Measurements from ENCODE around the gene NHS. TPM values are rescaled to one million over a fixed set of nuclear protein-coding genes. Genes with fewer than 3 reads are reported as not detected.

NHS gene
- total RNA-seq, 2 donors from 2014 or later, result 6.0 to 7.3 TPM

DNA sequence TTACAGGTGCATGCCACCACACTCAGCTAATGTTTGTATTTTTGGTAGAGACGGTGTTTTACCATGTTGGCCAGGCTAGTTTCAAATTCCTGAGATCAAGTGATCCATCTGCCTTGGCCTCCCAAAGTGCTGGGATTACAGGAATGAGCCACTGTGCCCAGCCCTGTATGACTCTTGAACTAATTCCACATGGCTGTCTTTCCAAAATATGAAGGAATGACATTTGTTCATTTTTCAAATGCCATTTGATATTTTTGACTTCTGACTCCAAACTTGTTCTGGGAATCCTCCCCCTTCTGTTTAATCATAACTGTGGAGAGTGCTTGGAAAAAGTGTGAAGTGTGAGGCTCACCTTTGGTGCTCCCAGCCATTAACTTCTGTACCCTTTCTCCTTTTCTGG lies 119.2 kb downstream of the NHS start:
- DNase-seq, result no peak
- no peak overlapping the region for H3K27ac ChIP-seq (ENCODE audit: low read depth, low read length)
- no peak overlapping the region for H3K4me3 ChIP-seq (ENCODE audit: low read length)
- no peaks in the 10 kb centered on the region for H3K27me3 ChIP-seq (ENCODE audit: control insufficient read depth, insufficient read depth, low read length, poor library complexity, severe bottlenecking)
- H3K4me3 Mint-ChIP-seq, result no peak overlapping the region
- peaks cover 3% of the 10 kb centered on the region for H3K9me3 Mint-ChIP-seq
- H3K27me3 Mint-ChIP-seq (ENCODE audit: insufficient read depth), result peaks cover 2% of the 10 kb centered on the region
- H3K4me1 ChIP-seq (ENCODE audit: control insufficient read depth, insufficient read depth, low read length), result no peaks in the 10 kb centered on the region
- no peak overlapping the region for H3K27ac Mint-ChIP-seq
- H3K36me3 Mint-ChIP-seq (ENCODE audit: low read depth), result no peaks in the 10 kb centered on the region
- TF ChIP-seq, protein P1, sequence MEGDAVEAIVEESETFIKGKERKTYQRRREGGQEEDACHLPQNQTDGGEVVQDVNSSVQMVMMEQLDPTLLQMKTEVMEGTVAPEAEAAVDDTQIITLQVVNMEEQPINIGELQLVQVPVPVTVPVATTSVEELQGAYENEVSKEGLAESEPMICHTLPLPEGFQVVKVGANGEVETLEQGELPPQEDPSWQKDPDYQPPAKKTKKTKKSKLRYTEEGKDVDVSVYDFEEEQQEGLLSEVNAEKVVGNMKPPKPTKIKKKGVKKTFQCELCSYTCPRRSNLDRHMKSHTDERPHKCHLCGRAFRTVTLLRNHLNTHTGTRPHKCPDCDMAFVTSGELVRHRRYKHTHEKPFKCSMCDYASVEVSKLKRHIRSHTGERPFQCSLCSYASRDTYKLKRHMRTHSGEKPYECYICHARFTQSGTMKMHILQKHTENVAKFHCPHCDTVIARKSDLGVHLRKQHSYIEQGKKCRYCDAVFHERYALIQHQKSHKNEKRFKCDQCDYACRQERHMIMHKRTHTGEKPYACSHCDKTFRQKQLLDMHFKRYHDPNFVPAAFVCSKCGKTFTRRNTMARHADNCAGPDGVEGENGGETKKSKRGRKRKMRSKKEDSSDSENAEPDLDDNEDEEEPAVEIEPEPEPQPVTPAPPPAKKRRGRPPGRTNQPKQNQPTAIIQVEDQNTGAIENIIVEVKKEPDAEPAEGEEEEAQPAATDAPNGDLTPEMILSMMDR (conservative IDR thresholded peaks at IDR 0.05), result no peak
- peaks cover 22% of the 10 kb centered on the region for H3K4me1 Mint-ChIP-seq
- no peak overlapping the region for H3K9ac ChIP-seq (ENCODE audit: extremely low read depth, low read length, poor library complexity, severe bottlenecking)
- H3K9me3 ChIP-seq (ENCODE audit: control insufficient read depth, low read length), result no peaks in the 10 kb centered on the region
- 100% methylated on average over 1 of the region's 1 CpG for whole genome bisulfite sequencing, 2 experiments (ENCODE audit: insufficient coverage in 1 of 2, insufficient read length in 1 of 2)
- H3K36me3 ChIP-seq (ENCODE audit: control insufficient read depth, insufficient read depth, low read length), result no peaks in the 10 kb centered on the region

- TF ChIP-seq, protein P1 (conservative IDR thresholded peaks at IDR 0.05), result no peak
- Histone ChIP-seq H3K9me3 (ENCODE audit: control insufficient read depth, low read length) (no peaks in the 10 kb centered on the region), H3K4me3 (ENCODE audit: low read length) (no peak overlapping the region), H3K36me3 (ENCODE audit: control insufficient read depth, insufficient read depth, low read length) (no peaks in the 10 kb centered on the region), H3K4me1 (ENCODE audit: control insufficient read depth, insufficient read depth, low read length) (no peaks in the 10 kb centered on the region), H3K9ac (ENCODE audit: extremely low read depth, low read length, poor library complexity, severe bottlenecking) (no peak overlapping the region), H3K27ac (ENCODE audit: low read depth, low read length) (no peak overlapping the region), H3K27me3 (ENCODE audit: control insufficient read depth, insufficient read depth, low read length, poor library complexity, severe bottlenecking) (no peaks in the 10 kb centered on the region)
- WGBS, 2 experiments (ENCODE audit: insufficient coverage in 1 of 2, insufficient read length in 1 of 2), result 90% methylated on average over 2 of the region's 2 CpGs; no CpG with 5 or more reads in 1 of the 2 experiments
- Mint-ChIP-seq H3K4me3 (no peak overlapping the region), H3K4me1 (peaks cover 30% of the 10 kb centered on the region), H3K36me3 (ENCODE audit: low read depth) (no peaks in the 10 kb centered on the region), H3K27ac (no peak overlapping the region), H3K9me3 (peaks cover 3% of the 10 kb centered on the region), H3K27me3 (ENCODE audit: insufficient read depth) (peaks cover 2% of the 10 kb centered on the region)
- DNase-seq, result no peak
Measured at GRCh38 chrX:17495052-17495451, 120.1 kb downstream of the NHS start.

DNA sequence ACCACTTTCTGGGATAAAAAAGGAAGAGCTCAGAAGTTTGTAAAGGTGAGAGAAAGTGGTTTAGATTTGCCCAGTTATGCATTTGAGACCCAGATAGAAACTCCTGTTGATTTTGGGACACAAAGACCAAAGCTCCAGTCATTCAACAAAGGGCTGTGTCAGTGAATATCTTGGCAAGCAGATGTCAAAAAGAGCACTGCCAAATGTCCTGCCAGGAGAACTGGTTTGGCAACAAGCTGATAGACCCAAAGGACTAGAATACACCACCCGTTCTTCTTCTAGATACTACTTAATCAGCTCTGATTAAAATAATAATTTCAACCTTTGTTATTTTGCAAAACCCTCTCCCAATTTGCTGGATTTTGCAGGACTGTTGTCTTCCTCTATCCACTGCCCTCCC lies 121.4 kb downstream of the NHS start:
- no peaks in the 10 kb centered on the region for H3K4me1 ChIP-seq (ENCODE audit: control insufficient read depth, insufficient read depth, low read length)
- H3K27ac ChIP-seq (ENCODE audit: low read depth, low read length), result no peak overlapping the region
- 90% methylated on average over 1 of the region's 1 CpG; no CpG with 5 or more reads in 1 of the 2 experiments for WGBS, 2 experiments (ENCODE audit: insufficient coverage in 1 of 2, insufficient read length in 1 of 2)
- Mint-ChIP-seq H3K27me3 (ENCODE audit: insufficient read depth) (no peaks in the 10 kb centered on the region), H3K4me1 (peaks cover 42% of the 10 kb centered on the region), H3K36me3 (ENCODE audit: low read depth) (no peaks in the 10 kb centered on the region), H3K27ac (no peak overlapping the region), H3K9me3 (no peaks in the 10 kb centered on the region), H3K4me3 (no peak overlapping the region)
- H3K36me3 ChIP-seq (ENCODE audit: control insufficient read depth, insufficient read depth, low read length), result no peaks in the 10 kb centered on the region
- no peaks in the 10 kb centered on the region for H3K9me3 ChIP-seq (ENCODE audit: control insufficient read depth, low read length)
- no peak for DNase-seq
- H3K27me3 ChIP-seq (ENCODE audit: control insufficient read depth, insufficient read depth, low read length, poor library complexity, severe bottlenecking), result no peaks in the 10 kb centered on the region
- TF ChIP-seq, protein P1 (conservative IDR thresholded peaks at IDR 0.05), result no peak
- no peak overlapping the region for H3K9ac ChIP-seq (ENCODE audit: extremely low read depth, low read length, poor library complexity, severe bottlenecking)
- no peak overlapping the region for H3K4me3 ChIP-seq (ENCODE audit: low read length)
